Measurements from ENCODE around the gene OR2T6.
"Not testable (repeated sequence)": the region's sequence is repeated elsewhere in the genome, so short reads cannot be mapped to it uniquely, and the experiment has no call there.

Gene OR2T6, protein sequence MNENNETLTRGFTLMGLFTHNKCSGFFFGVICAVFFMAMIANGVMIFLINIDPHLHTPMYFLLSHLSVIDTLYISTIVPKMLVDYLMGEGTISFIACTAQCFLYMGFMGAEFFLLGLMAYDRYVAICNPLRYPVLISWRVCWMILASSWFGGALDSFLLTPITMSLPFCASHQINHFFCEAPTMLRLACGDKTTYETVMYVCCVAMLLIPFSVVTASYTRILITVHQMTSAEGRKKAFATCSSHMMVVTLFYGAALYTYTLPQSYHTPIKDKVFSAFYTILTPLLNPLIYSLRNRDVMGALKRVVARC

DNA sequence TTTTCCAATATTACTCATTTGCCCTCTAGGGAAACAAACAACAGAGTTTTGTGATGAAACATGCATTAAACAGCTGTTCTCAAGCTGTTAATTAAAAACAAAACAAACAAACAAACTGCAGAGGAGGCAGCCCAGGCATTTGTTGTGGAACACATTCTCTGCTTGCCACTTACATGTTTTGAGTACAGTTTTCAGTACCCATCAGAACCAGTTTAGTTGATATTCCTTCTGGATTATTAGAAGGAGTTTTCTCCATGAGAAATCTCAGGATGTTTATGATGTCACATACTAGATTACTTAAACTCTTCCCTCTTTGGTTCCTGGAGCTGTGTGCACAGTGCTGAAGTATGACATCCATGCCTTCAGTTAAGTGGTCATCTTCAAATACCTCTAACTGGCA, at the start of gene OR2T6:
TSS of gene OR2T6 (plus strand) at position 301 of the 400 bp plus-strand sequence. CDS start 11,863 bp downstream, outside the sequence.
- no peak for FAIRE-seq
- DNase-seq (ENCODE audit: low spot score), result no peak

- DNase-seq (ENCODE audit: low spot score) (no peak), FAIRE-seq (no peak)
Observed at GRCh38 chr1:248343451-248343850, 32.1 kb upstream of the OR2T6 start.

- FAIRE-seq, result no peak
- no peak for DNase-seq (ENCODE audit: low spot score)
Observed at GRCh38 chr1:248348475-248348874, 27.1 kb upstream of the OR2T6 start, which contains the start of gene OR14C36. TSS of gene OR14C36 (plus strand) at chr1:248348775. CDS start at chr1:248348775, 0 bp downstream.

- FAIRE-seq (no peak), DNase-seq (ENCODE audit: low spot score) (no peak)
Observed at GRCh38 chr1:248359415-248359814, 16.1 kb upstream of the OR2T6 start.

- DNase-seq (ENCODE audit: low spot score) (no peak), FAIRE-seq (no peak)
Observed at GRCh38 chr1:248361121-248361715, 14.3 kb upstream of the OR2T6 start, which contains the start of gene OR2T4. TSS of gene OR2T4 (plus strand) at chr1:248361665. CDS start at chr1:248361665, 0 bp downstream.

GRCh38 chr1:248366609-248367008, 8.9 kb upstream of the OR2T6 start:
- DNase-seq (ENCODE audit: low spot score), result no peak
- FAIRE-seq, result no peak

DNA sequence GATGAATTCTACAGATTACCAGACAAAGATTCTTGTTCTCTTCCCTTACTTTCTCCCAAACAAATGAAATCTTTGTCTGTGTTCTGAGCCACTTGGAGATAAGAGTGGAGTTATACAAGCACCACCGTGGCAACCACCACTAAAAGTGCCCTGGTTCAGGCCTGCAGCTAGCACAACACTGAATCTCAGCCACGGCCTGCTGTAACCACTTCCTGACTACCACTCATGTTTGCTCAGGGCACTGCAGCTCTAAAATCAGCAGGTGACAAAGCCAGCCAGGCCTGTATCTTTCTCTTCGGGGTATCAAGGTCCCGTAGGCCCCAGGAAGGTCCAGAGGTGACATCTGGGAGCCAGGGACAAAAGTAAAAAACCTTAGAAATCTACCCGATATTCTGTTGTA, 3.2 kb upstream of the OR2T6 start:
- no peak for DNase-seq (ENCODE audit: low spot score)
- FAIRE-seq, result no peak

- FAIRE-seq (no peak), DNase-seq (ENCODE audit: low spot score) (no peak)
Observed at GRCh38 chr1:248373761-248374160, 1.8 kb upstream of the OR2T6 start.

DNA sequence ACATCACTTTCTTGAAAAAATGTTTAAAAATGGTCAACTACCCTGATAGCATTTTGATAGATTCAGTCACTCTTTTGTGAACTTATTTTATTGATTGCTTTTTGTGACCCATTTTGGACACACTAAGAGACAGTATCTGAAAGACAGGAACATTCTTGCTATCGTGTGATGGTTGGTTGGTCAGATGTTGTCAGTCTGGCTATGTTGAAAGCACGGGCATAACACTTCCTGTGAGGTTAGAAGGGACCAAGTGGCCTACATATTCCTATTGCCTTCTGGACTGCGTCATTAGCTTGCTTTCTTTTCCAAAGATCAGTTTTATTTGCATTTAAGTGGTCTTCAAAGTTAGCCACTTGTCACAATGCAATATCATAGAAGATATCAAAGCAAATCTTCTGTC, 1.4 kb downstream of the OR2T6 start:
- FAIRE-seq, result no peak

DNA sequence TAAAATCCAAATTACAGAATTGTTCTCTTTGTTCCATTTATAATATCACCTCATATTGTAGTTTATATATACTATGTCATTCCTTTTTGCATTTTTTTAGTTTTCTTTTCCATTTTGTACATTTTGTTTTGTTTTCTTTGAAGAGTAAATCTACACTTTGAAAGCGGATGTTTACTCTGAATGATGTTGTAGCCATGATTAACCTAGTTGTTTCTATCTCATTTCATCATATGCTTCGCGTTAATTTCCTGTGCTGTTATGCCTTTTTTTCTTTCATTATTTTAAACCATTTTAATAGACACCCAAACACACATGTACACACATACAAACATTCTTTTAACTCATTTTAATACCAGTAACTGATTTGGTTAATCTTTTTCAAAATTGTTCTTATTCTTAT, 5.3 kb downstream of the OR2T6 start:
- DNase-seq (ENCODE audit: low spot score), result no peak
- no peak for FAIRE-seq

More for the DNA sequence above, 1.4 kb downstream of the OR2T6 start:
- no peak for DNase-seq (ENCODE audit: low spot score)

- DNase-seq (ENCODE audit: low spot score) (no peak), FAIRE-seq (no peak)
Observed at GRCh38 chr1:248388426-248388825, 12.9 kb downstream of the OR2T6 start.

DNA sequence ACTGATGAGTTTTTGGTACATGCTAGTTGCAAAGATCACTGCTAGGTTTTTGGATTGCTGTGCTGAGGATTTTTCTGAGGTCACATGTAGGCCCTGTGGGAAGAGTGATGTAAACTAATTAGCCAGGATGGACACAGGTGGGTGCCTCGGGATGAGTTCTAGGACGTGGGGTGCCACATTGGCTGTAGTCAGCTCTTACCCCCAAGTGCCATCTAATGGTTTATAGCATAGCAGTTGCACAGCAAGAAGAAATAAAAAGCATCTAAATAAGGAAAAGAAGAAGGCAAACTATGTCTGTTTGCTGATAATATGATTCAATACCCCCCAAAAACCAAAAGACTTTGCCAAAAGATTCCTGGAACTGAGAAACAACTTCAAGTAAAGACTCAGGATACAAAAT, 17.5 kb downstream of the OR2T6 start:
- DNase-seq (ENCODE audit: low spot score) (no peak), FAIRE-seq (no peak)

DNA sequence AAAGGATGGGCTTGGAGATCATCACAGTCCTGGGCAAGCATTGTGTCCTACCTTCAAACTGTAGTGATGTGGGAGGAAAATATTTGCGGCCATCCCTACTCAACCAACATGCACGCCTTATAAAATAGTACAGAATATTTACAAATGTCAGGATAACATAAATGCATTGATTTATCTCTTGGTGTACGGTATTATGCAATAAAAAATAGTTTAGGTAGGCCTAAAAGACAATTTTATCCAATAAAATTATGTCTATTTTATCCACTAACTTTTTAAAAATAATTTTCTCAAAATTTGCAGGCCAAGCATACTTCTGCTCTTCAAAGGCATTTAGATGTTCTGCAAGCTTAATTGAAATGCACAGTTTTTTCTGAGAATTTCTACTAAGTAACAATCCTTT, 27.2 kb downstream of the OR2T6 start, which contains the start of gene OR2T1:
TSS of gene OR2T1 (plus strand) at position 301 of the 400 bp plus-strand sequence. CDS start 3,100 bp downstream, outside the sequence.
- FAIRE-seq (no peak), DNase-seq (ENCODE audit: low spot score) (no peak)

DNA sequence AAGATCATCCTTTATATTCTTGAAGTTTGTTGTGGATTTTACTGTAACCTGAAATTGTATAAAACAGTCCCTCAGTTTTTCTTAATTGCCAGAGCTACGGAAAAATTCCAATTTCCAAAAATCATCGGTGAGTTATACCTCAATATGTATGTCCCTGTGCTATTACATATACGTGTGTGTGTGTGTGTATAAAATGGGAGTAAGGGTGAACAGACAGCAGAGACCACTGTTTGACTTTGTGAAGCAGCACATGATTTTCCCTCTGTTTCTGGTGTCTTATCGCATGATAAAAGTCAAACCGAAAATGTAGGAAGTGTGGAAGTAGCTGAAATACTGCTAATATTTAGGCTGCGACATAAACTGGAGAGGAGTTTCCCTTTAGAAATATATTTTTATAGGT, 28.5 kb downstream of the OR2T6 start:
- FAIRE-seq (no peak), DNase-seq (ENCODE audit: low spot score) (no peak)

- DNase-seq (ENCODE audit: low spot score) (no peak), FAIRE-seq (no peak)
Observed at GRCh38 chr1:248406721-248407692, 31.5 kb downstream of the OR2T6 start.

DNA sequence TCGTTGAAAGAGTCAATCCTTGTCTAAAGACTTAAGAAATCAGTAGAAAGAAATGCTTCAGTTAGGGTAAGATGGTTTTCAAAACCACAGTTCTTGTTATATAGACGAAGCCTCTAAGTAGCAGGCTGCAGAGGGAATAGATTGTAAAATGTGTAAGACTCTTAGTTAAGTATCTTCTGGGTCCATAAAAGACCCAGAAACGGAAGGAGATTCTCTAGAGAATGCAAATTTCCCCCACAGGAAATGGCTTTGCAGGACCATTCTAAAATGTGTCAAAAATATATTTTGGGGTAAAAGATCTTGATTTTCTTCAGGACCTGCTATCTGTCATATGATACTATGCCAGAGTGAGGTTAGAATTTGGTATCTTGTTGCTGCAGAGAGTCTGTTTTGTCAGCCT, 40.7 kb downstream of the OR2T6 start:
- FAIRE-seq (no peak), DNase-seq (ENCODE audit: low spot score) (no peak)

DNA sequence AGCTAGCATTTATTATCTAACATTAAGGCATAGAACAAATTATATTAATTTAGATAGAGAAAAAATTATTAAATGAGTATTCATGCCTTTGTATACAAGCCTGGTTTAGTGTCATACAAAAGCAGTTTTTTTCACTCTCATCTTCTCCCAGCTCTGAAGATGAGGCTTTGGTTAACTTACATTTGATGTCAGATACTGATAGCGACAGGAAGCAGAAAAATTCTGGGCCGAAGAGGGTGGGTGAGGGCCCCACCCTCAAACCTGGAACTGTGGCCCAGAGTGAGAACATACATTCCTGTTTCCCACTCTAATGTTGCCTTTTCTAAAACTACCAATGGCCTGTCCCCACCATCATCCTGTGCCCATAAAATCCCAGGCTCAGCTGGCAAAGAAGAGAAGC, 42.3 kb downstream of the OR2T6 start:
- no peak for FAIRE-seq
- no peak for DNase-seq (ENCODE audit: low spot score)

DNA sequence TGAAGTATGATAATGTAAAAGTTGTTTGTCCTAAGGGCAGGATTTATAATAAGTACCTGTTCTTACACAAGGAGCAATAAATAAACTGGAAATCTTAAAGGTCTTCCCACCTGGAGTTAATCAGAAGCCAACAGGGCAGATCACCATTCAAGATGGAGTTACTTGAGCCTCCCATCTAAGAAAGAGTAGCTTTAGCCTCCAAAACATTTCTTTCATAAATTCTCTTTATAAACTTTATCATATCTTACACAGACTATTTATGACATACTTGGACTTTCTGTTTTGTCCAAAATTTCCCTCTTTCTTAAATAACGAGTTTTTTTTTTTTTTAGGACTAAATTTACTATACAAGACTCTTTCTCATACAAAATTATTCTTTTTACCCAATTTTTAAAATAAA, 45.8 kb downstream of the OR2T6 start:
- DNase-seq (ENCODE audit: low spot score) (no peak), FAIRE-seq (no peak)

DNA sequence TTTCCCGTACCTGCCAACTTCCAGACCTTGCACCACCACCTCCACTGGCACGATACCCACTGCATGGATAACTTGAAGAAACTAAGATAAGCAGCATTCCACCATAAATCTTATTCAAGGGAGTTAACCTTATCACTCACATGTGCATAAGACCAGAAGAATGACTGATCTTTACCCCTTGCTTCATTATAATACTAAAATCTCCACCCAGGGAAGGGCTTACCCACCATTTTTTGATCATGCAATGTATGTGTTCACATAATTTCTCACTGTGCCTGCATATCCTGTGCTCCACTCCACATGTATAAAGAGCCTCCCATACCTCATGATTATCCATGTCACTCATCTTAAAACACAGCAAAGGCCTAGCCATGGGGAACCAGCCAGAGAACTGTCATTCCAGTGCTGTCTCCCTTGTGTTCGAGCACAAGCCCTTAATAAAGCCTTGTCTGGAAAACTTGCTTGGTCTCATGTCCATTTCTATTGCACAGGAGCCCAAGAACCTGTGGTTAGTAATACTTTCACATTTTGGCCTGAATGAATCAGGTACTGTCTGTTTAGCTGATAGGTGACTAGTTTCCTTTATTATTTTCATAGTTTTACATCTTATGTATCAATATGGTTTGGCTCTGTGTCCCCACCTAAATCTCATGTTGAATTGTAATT, 52.1 kb downstream of the OR2T6 start:
- DNase-seq (ENCODE audit: low spot score); FAIRE-seq: not testable (repeated sequence)

GRCh38 chr1:248428192-248428533, 52.6 kb downstream of the OR2T6 start:
- FAIRE-seq; DNase-seq (ENCODE audit: low spot score): not testable (repeated sequence)

- FAIRE-seq, result not testable (repeated sequence)
Observed at GRCh38 chr1:248431683-248432082, 56.1 kb downstream of the OR2T6 start.

More at GRCh38 chr1:248431683-248432082, 56.1 kb downstream of the OR2T6 start:
- not testable (repeated sequence) for DNase-seq (ENCODE audit: low spot score)
